NCI-H187 (cell line): ENCODE measurements around the gene LSM6.

Experiments
- DNase-seq, 2 experiments: peaks; one replicate each; lab custom pipeline; 2025; lab: John Stamatoyannopoulos, UW

LSM6 gene

GRCh38 chr4:146186596-146186995 lies 11.1 kb downstream of the LSM6 start:
- no peak for DNase-seq

GRCh38 chr4:146190456-146190855 lies 14.9 kb downstream of the LSM6 start:
- no peak for DNase-seq

GRCh38 chr4:146191766-146192458 lies 16.4 kb downstream of the LSM6 start:
- DNase-seq, result no peak

GRCh38 chr4:146193628-146194027 lies 18.1 kb downstream of the LSM6 start:
- no peak for DNase-seq

- DNase-seq, result no peak
Measured at GRCh38 chr4:146194212-146194611, 18.7 kb downstream of the LSM6 start.

GRCh38 chr4:146202665-146203064 lies 27.1 kb downstream of the LSM6 start:
- DNase-seq, result no peak

- DNase-seq, result no peak
Measured at GRCh38 chr4:146207410-146207809, 31.9 kb downstream of the LSM6 start.

GRCh38 chr4:146210890-146211289 lies 35.4 kb downstream of the LSM6 start:
- no peak for DNase-seq

- no peak for DNase-seq
Measured at GRCh38 chr4:146211440-146211839, 35.9 kb downstream of the LSM6 start.

- DNase-seq, result no peak
Measured at GRCh38 chr4:146212781-146213180, 37.3 kb downstream of the LSM6 start.

GRCh38 chr4:146214238-146214637 lies 38.7 kb downstream of the LSM6 start, which contains the start of gene REELD1:
REELD1 (plus strand) TSS chr4:146214538; CDS start chr4:146216953, 2,415 bp downstream.
- DNase-seq, result no peak

- DNase-seq, result no peak
Measured at GRCh38 chr4:146222313-146222712, 46.8 kb downstream of the LSM6 start.

- no peak for DNase-seq
Measured at GRCh38 chr4:146224326-146224966, 48.9 kb downstream of the LSM6 start.

- no peak for DNase-seq
Measured at GRCh38 chr4:146229406-146229805, 53.9 kb downstream of the LSM6 start.

- DNase-seq, result no peak
Measured at GRCh38 chr4:146232131-146232722, 56.7 kb downstream of the LSM6 start.

- no peak for DNase-seq
Measured at GRCh38 chr4:146235654-146236177, 60.2 kb downstream of the LSM6 start.

- DNase-seq, result no peak
Measured at GRCh38 chr4:146236216-146236615, 60.7 kb downstream of the LSM6 start.

- DNase-seq, result no peak
Measured at GRCh38 chr4:146237092-146237491, 61.6 kb downstream of the LSM6 start.

- DNase-seq, result no peak
Measured at GRCh38 chr4:146238107-146238506, 62.6 kb downstream of the LSM6 start.
